ENCODE measurements around the gene ITGA2.

The ITGA2 gene

GRCh38 chr5:52998552-52999313, 9.6 kb downstream of the ITGA2 start:
- Histone ChIP-seq H3K4me1 (no peaks in the 10 kb centered on the region), H3K4me3 (ENCODE audit: low read depth, low read length) (no peak overlapping the region), H3K9me3 (no peaks in the 10 kb centered on the region), H3K36me3 (no peaks in the 10 kb centered on the region), H3K27me3 (peaks cover 4% of the 10 kb centered on the region)
- TF ChIP-seq CTCF (IDR thresholded peaks at IDR 0.05; ENCODE audit: low read depth, low read length), result no peak
- DNase-seq, result no peak

GRCh38 chr5:52999344-52999949, 10.3 kb downstream of the ITGA2 start:
- TF ChIP-seq CTCF (IDR thresholded peaks at IDR 0.05; ENCODE audit: low read depth, low read length), result no peak
- no peak for DNase-seq
- H3K9me3 ChIP-seq, result no peaks in the 10 kb centered on the region
- no peaks in the 10 kb centered on the region for H3K36me3 ChIP-seq
- H3K4me1 ChIP-seq, result no peaks in the 10 kb centered on the region
- H3K27me3 ChIP-seq, result no peaks in the 10 kb centered on the region; the same call in none of the 2 replicates
- no peak overlapping the region for H3K4me3 ChIP-seq (ENCODE audit: low read depth, low read length)

- Histone ChIP-seq H3K4me3 (ENCODE audit: low read depth, low read length) (no peak overlapping the region), H3K36me3 (no peaks in the 10 kb centered on the region), H3K27me3 (no peaks in the 10 kb centered on the region; the same call in 1 of the 2 replicates), H3K9me3 (no peaks in the 10 kb centered on the region), H3K4me1 (no peaks in the 10 kb centered on the region)
- TF ChIP-seq CTCF (IDR thresholded peaks at IDR 0.05; ENCODE audit: low read depth, low read length), result no peak
- no peak for DNase-seq
Observed at GRCh38 chr5:53001541-53001940, 12.4 kb downstream of the ITGA2 start.

GRCh38 chr5:53002491-53002890, 13.3 kb downstream of the ITGA2 start:
- Histone ChIP-seq H3K9me3 (no peaks in the 10 kb centered on the region), H3K4me3 (ENCODE audit: low read depth, low read length) (no peak overlapping the region), H3K4me1 (no peaks in the 10 kb centered on the region), H3K27me3 (no peaks in the 10 kb centered on the region; the same call in 1 of the 2 replicates), H3K36me3 (no peaks in the 10 kb centered on the region)
- no peak for TF ChIP-seq CTCF (IDR thresholded peaks at IDR 0.05; ENCODE audit: low read depth, low read length)
- DNase-seq, result no peak

- no peaks in the 10 kb centered on the region for H3K36me3 ChIP-seq
- no peaks in the 10 kb centered on the region for H3K27me3 ChIP-seq
- H3K4me1 ChIP-seq, result no peaks in the 10 kb centered on the region
- H3K4me3 ChIP-seq (ENCODE audit: low read depth, low read length), result no peak overlapping the region
- no peaks in the 10 kb centered on the region for H3K9me3 ChIP-seq
- DNase-seq, result no peak
- TF ChIP-seq CTCF (IDR thresholded peaks at IDR 0.05; ENCODE audit: low read depth, low read length), result no peak
Observed at GRCh38 chr5:53003144-53003543, 14.0 kb downstream of the ITGA2 start.

Data from BE2C (cell line).